NCI-H187 (cell line): Measurements from ENCODE around the gene C1GALT1C1L.
"Not testable (repeated sequence)": the region's sequence is repeated elsewhere in the genome, so short reads cannot be mapped to it uniquely, and the experiment has no call there.

Experiments used
- DNase-seq, 2 experiments: peaks; one replicate each; lab custom pipeline; 2025; lab: John Stamatoyannopoulos, UW

Gene C1GALT1C1L

DNA sequence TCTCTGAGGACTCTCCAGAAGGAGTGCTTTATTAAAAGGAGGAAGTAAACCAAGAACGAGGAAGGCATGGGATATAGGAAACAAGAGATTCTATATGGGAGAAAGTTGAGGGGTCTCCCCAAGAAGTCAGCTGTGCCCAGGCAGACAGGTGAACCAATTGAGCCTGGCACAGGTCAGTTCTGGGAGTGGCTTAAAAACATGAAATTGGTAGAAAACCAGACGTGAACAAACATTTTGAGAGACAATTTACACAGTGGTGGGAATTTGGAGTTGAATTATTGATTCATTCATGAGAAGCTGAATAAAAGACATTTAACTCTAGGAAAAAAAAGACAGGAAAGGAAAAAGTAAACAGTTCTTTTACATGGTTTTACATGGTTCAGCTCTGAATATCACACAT, 22.7 kb downstream of the C1GALT1C1L start:
- no peak for DNase-seq

GRCh38 chr2:43648994-43649701, 27.1 kb downstream of the C1GALT1C1L start:
- DNase-seq: no peak

GRCh38 chr2:43643680-43644079, 32.5 kb downstream of the C1GALT1C1L start:
- no peak for DNase-seq

DNA sequence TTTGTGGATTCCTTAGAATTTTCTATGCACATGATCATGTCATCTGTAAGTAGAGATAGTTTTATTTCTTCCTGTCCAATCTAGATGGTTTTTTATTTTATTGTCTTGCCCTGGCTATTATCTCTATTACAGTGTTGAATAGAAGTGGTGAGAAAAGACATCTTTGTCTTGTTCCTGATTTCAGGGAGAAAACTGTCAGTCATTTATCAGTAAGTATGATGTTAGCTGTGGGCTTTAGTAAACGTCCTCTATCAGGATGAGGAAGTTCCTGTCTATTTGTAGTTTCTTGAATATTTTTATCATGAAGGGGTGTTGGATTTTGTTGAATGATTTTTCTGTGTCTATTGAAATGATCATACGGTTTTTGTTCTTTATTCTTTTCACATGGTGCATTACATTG, 33.9 kb downstream of the C1GALT1C1L start:
- DNase-seq: no peak

DNA sequence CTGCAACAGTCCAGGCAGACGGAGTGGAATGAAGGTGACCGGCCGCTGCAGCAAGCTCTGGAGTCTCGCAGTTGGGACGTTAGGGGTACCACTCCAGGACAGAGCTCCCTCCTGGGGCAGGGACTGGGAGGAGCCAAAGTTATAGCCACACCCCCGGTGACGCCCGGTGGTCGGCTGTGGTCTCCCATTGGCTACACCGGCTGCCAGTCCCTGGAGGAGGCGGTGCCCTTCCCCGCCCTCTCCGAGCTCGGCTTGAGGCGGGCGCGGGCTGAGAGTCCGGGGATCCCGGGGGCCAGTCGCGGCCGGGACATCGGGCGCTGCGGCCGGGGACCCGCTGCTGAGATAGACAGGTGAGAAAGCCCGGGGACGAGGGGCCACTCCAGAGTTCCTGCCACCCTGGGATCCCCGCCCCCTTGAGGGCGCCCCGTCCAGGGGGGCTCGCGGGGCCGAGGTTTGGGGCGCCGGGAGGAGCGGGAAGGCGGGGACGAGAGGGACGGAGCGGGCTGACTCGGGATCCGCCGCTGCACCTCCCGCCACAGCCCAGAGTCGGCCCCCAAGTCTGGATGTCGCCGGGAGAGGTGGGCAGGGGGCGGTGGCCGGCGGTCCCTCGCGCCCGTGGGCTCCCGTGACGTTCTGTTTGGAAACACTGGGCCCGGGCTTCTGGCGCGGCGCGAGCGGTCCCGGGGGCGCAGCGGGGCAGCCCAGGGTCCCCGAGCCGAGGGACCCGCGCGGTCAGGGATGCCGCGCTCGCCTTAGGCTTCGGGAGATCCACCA, 39.0 kb downstream of the C1GALT1C1L start, which contains the start of gene PLEKHH2:
PLEKHH2 (plus strand) TSS at position 231 of the 774 bp plus-strand sequence. CDS start 7,414 bp downstream, outside the sequence.
- no peak for DNase-seq

GRCh38 chr2:43636621-43637020, 39.6 kb downstream of the C1GALT1C1L start:
- DNase-seq: no peak

GRCh38 chr2:43636153-43636552, 40.1 kb downstream of the C1GALT1C1L start:
- not testable (repeated sequence) for DNase-seq

DNA sequence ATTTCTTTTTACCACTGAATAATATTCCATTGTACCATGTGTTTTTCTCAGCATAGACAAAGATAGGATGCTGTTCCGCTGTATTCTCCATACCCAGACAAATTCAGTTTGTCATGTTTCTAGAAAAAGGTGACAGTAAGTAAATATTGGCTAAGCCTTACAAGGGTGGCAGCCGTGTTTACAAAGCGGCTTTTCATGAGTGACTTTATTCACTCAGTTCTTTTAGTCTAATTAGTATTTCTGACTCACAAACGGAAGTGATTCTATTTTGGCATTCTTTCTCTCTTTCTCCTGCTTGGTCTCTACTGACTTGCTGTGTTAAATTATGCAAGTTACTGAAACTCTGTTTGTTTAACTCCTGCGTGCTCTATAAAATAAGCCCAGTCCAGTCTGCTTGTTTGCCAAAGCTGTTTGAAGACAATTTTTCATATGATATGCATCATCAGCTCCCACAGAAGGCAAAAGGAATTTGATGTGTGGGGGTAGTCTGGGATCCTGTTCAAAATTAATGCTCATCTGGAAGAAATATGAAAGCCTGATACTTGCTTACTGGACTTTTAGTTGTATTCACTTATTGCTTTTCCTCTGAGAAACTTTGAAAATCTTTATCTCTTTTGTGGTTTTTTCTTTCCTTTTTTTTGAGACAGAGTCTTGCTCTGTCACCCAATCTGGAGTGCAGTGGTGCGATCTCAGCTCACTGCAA, 41.5 kb downstream of the C1GALT1C1L start:
- DNase-seq: no peak

GRCh38 chr2:43631618-43632317, 44.5 kb downstream of the C1GALT1C1L start:
- no peak for DNase-seq
